ENCODE data around the gene KRTAP1-5.

The KRTAP1-5 gene, protein sequence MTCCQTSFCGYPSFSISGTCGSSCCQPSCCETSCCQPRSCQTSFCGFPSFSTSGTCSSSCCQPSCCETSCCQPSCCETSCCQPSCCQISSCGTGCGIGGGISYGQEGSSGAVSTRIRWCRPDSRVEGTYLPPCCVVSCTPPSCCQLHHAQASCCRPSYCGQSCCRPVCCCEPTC

GRCh38 chr17:41026715-41027471 is at the start of gene KRTAP1-5:
Gene KRTAP1-5, minus strand, starts transcription at chr17:41027208. Its CDS starts 53 bp downstream, at chr17:41027155.
- no peak for TF ChIP-seq CTCF (IDR thresholded peaks at IDR 0.05; ENCODE audit: insufficient read depth, missing control alignments)
- FAIRE-seq (no peak), DNase-seq (ENCODE audit: insufficient read length, low spot score) (no peak)

GRCh38 chr17:41076788-41077187 is 49.8 kb upstream of the KRTAP1-5 start:
- no peak for TF ChIP-seq CTCF (IDR thresholded peaks at IDR 0.05; ENCODE audit: insufficient read depth, missing control alignments)
- no peak for FAIRE-seq
- no peak for DNase-seq (ENCODE audit: insufficient read length, low spot score)

DNA sequence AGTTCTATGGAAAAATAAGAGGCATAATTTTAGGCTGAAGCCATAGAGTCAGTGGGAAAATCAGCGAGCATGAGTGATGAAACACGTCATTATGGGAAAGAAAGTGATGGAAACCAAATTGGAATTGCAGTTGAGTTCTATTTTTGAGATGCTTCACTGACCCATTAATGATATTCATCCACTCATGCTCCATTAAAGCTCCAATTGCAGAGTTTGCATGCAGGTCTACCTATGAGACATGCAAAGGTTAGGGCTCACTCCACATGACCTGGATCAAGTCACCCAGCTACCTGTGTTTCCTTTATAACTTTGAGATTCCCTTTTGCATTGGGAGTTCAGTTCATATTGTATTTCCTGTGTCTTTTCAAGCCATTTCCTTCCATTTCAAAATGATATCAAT is 46.7 kb upstream of the KRTAP1-5 start:
- TF ChIP-seq CTCF (IDR thresholded peaks at IDR 0.05; ENCODE audit: insufficient read depth, missing control alignments), result no peak
- DNase-seq (ENCODE audit: insufficient read length, low spot score) (no peak), FAIRE-seq (no peak)

GRCh38 chr17:41071606-41072360 is 44.8 kb upstream of the KRTAP1-5 start:
- TF ChIP-seq CTCF (IDR thresholded peaks at IDR 0.05; ENCODE audit: insufficient read depth, missing control alignments), result no peak
- DNase-seq (ENCODE audit: insufficient read length, low spot score) (no peak), FAIRE-seq (no peak)

GRCh38 chr17:41069031-41069430 is 42.0 kb upstream of the KRTAP1-5 start:
- FAIRE-seq, result no peak

GRCh38 chr17:41067281-41067680 is 40.3 kb upstream of the KRTAP1-5 start:
- no peak for TF ChIP-seq CTCF (IDR thresholded peaks at IDR 0.05; ENCODE audit: insufficient read depth, missing control alignments)
- DNase-seq (ENCODE audit: insufficient read length, low spot score) (no peak), FAIRE-seq (no peak)

More at GRCh38 chr17:41069031-41069430, 42.0 kb upstream of the KRTAP1-5 start:
- TF ChIP-seq CTCF (IDR thresholded peaks at IDR 0.05; ENCODE audit: insufficient read depth, missing control alignments), result no peak
- no peak for DNase-seq (ENCODE audit: insufficient read length, low spot score)
